Fibroblast of skin of right biceps (primary cell): ENCODE results near the gene PDSS1.

Experiments
- DNase-seq: peaks from one replicate; pipeline ENCODE4 v3.0.0-alpha.2; 2013

PDSS1 gene

DNA sequence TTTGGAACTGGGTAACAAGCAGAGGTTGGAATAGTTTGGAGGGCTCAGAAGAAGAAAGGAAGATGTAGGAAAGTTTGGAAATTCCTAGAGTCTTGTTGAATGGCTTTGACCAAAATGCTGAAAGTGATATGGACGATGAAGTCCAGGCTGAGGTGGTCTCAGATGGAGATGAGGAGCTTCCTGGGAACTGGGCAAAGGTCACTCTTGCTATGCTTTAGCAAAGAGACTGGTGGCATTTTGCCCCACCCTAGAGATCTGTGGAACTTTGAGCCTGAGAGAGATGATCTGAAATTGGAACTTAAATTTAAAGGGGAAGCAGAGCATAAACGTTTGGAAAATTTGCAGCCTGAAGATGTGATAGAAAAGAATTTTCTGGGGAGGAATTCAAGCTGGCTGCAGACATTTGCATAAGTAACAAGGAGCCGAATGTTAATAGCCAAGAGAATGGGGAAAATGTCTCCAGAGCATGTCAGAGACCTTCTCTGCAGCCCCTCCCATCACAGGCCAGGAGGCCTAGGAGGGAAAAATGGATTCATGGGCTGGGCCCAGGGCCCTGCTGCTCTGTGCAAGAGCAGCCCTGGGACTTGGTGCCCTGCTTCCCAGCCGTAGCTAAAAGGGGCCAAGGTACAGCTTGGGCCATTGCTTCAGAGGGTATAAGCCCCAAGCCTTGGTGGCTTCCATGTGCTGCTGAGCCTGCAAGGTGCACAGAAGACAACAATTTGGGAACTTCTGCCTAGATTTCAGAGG lies 3.6 kb downstream of the PDSS1 start:
- no peak for DNase-seq

DNA sequence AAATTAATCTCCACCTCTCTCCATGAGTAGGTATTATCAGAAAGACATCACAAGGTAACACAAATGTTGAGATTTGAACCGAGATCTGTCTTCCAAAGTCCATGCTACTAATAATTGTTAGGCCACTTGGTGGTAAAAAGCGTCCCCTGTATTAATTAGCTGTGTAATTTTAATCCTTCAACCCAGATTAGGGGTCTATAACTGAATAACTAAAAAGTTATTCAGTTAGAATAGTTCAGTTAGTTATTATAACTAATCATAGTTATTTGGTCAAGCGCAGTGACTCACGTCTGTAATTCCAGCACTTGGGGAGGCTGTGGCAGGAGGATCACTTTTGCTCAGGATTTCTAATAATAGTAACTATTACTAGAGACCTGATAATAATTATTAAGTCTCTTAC lies 5.6 kb downstream of the PDSS1 start:
- DNase-seq, result no peak

GRCh38 chr10:26703974-26704373 lies 6.5 kb downstream of the PDSS1 start:
- DNase-seq, result no peak

GRCh38 chr10:26706206-26706605 lies 8.7 kb downstream of the PDSS1 start:
- no peak for DNase-seq

GRCh38 chr10:26706936-26707335 lies 9.4 kb downstream of the PDSS1 start:
- no peak for DNase-seq

DNA sequence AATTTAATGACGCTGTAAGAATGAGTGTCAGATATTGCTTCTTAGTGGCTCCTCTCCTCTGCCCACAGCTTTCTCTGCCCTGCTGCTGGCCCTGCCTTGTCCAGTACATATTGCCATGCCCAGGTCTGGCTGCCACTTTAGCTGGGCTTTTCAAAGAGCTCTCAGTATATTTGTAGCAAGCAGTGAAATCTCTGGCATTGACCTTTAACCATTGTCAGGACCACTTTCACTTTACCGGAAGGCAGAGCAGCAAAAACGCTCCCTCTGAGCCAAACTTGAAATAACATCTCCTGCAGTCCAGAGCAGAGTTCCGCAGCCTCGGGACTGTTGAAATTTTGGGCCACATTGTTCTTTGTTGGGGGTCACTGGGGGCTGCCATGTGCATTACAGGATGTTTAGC lies 13.8 kb downstream of the PDSS1 start:
- no peak for DNase-seq

GRCh38 chr10:26714415-26715136 lies 17.1 kb downstream of the PDSS1 start:
- no peak for DNase-seq

- DNase-seq, result no peak
These were observed 17.6 kb downstream of the PDSS1 start for GRCh38 chr10:26715137-26715487.

DNA sequence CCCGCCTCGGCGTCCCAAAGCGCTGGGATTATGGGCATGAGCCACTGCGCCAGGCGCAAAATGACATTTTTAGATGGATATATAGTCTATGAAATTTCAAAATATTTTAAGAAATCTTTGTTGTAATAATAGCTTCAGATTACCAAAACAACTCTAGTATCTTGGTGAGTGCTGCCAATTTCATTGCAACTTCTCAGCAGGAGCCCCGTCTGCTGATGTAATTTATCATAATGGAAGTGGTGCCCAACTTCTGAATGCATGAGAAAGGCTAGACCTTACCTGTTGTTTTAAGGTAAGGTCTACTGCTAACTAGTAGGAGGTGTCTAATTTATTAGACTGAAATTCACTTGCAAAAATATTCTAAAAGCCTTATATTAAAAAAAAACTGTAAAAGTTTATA lies 20.0 kb downstream of the PDSS1 start:
- DNase-seq, result no peak

DNA sequence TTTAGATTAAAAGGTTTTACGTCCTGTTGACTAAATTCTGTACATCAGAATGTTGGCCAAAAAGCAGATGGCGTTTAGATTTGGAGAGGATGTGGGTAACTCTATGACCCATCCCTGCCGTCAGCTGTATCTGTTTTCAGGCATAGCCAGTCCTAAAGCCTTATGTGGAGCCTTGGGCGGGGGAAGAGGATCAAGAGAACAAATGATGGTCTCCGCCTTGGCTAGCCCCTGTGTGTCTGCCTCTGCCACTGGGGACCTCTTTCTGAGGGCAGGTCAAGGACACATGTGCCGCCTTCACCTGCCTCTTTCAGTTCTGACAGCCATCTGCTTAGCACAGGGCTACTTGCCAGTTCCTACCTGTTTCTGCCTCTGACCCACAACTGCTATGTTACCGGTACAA lies 24.1 kb downstream of the PDSS1 start:
- no peak for DNase-seq

DNA sequence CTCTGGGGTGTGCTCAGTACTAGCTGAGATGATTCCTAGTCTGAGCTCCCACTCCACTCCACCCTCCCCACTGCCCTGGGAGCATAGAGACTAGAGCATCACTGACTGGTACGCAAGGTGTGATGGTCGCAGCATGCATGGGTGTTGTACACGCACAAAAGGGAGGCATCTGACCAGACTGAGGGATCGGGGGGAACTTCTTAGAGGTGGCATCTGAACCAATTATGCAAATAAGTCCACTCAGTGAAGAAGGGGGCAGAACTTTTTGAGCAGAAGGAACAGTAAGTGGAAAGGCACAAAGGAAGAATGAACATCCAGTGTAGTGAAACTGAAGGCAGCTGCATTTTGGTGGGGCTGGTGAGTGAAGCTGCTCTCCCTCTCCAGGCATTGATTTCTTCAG lies 25.5 kb downstream of the PDSS1 start:
- DNase-seq, result no peak

GRCh38 chr10:26725837-26726727 lies 28.6 kb downstream of the PDSS1 start:
- peak; percentile 62 for DNase-seq

DNA sequence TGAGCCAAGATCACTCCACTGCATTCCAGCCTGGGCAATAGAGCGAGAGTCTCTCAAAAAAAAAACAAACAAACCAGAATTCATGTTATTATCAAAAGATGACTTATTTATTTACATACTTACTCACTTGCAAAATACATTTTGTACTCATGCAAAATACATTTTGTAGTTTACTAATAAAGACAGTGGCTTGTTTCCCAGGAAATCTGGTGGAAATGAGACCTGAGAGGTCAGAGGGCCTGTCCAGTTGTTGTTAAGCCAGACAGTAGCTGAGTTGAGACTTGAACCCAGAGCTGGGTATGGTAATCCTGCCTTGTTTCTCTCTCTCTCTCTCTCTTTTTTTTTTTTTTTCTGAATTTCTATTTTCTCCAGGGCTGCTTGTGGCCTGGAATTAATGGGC lies 29.5 kb downstream of the PDSS1 start:
- no peak for DNase-seq

GRCh38 chr10:26728957-26729356 lies 31.5 kb downstream of the PDSS1 start:
- DNase-seq, result no peak

DNA sequence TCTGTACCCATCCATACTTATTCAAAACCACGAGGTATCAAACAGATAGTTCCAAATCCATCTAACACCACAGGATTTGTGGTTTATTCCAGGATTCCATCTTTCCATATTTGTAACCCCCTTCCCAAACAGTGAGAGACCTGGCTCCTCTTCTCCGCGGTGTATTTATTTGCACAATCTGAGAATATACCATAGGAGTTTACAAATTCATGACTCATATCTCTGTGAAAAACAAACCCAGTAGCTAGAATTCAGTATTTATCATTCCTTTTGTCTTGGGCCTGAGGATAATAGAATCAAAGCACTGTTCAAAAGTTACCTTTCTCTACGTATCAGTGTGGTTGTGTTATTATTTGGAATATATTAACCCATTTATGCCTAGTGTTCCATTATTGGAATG lies 31.9 kb downstream of the PDSS1 start:
- no peak for DNase-seq

- DNase-seq, result no peak
These were observed 33.1 kb downstream of the PDSS1 start for GRCh38 chr10:26730552-26730951.

GRCh38 chr10:26733750-26734568 lies 36.5 kb downstream of the PDSS1 start:
- DNase-seq, result no peak

GRCh38 chr10:26735435-26735834 lies 37.9 kb downstream of the PDSS1 start:
- DNase-seq, result no peak

- no peak for DNase-seq
These were observed 40.2 kb downstream of the PDSS1 start for GRCh38 chr10:26737730-26738129.

DNA sequence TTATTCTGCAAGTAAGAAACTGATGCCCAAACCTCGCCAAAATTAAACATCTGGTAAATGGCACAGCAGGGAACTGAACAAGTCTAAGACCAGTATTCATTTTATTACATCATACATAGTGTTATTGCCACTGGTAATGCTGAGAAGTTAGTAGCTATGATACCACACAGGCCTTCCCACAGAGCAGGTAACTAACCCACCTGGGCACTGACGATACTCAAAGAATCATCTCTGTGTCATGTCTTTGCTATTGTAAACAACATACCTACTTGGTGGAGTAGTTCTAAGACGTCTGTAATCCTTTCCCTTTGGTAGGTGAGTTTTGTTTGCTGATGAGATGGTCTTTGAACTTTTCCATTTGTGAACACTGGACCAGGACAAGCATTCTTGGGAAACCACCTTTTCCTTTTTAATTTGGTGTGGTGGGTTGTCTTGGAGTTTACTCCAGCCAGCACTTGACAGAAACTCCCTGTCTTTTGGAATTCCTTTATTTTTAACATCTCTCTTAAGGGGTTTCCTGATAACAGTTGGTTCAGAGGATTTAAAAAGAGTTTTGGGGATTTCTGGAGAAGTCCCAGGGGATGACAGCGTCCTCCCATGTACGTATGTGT lies 40.9 kb downstream of the PDSS1 start:
- no peak for DNase-seq

GRCh38 chr10:26739071-26739631 lies 41.6 kb downstream of the PDSS1 start:
- no peak for DNase-seq

DNA sequence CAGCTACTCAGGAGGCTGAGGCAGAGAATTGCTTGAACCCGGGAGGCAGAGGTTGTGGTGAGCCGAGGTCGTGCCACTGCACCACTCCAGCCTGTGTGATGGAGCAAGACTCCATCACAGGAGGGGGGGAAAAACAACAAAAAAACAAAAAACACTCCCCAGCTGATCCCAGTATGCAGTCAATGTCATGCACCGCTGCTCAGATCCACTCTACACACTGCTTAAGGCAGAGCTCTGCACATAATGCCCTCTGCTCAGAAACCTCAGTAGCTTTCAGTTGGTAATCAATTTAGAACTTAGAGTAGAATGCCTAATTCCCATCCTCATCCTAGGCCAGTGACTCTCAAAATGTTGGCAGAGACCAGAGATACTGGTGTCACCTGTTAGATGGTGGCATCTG lies 43.9 kb downstream of the PDSS1 start:
- DNase-seq, result no peak
